GM18505 (cell line): Measurements from ENCODE around the gene RENBP.

ENCODE experiments used
- ATAC-seq: cut with Tn5 transposase; IDR thresholded peaks from one replicate; pipeline ENCODE4 v1.9.1; 2021; ENCODE audit not compliant: unreplicated experiment
- POLR2A ChIP-seq: IDR thresholded peaks from 4 replicates; pipeline ENCODE4 v1.6.1; 2011; ENCODE audit warnings: borderline replicate concordance; ENCODE audit not compliant: insufficient read depth, insufficient read length; ENCODE audit errors: extremely low read depth

RENBP gene

DNA sequence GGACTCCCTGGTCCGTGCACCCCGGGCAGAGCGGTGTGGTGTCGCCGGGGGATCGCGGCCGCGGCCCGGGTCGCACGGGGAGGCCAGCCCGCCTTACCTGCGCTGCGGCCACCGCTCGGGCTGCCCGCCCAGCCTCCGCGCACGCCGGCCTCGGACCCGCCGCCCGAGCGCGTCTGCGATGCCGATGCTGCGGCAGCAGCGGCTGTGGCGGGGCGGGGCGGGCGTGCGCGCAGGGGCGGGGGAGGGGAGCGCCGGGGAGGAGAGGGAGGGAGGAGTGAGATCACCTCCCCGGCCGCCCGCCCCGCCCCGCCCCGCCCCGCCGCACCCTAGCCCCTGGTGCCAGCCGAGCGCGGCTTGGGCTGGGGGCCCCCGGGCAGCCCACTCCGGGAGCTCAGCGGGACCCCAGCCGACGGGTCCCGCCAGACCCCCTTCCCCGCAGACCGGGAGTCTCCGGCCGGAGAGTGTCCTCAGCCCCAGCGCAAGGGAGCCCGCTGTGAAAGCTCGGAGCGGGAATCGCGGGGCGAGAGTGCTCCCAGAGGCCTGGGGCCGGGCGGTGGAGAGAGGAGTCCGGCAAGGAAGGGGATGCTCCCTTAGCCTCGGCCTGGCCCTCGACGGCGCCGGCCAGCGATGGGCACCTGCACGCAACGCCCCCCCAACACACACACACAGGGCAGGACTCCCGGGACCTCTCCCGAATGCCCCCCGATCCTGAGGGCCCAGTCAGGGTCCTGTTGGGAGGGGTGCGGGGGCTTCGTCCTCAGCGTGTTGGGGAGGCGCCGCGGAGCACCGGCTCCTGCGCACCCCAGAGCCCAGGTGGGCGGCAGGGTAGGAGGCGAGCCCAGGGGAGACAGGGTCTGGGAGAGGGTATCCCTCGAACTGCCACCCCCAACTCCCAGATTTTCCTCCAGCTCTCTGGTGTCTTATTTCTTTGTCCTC is 58.2 kb downstream of the RENBP start, which contains the start of gene L1CAM:
Gene L1CAM (minus strand): TSS at position 206 of the 936 bp plus-strand sequence. CDS start 10,337 bp downstream, outside the sequence.
- no peak for TF ChIP-seq POLR2A
- no peak for ATAC-seq
